ENCODE measurements around the gene SEZ6. TPM values are rescaled to one million over a fixed set of nuclear protein-coding genes. Genes with fewer than 3 reads are reported as not detected.

Gene SEZ6
- total and polyA plus RNA-seq, 10 of the 15 experiments (the other 5 are each of a cell fraction or from before 2014, with no cell fraction given) = 0.05 to 0.87 (median 0.17) TPM; not detected in 4

DNA sequence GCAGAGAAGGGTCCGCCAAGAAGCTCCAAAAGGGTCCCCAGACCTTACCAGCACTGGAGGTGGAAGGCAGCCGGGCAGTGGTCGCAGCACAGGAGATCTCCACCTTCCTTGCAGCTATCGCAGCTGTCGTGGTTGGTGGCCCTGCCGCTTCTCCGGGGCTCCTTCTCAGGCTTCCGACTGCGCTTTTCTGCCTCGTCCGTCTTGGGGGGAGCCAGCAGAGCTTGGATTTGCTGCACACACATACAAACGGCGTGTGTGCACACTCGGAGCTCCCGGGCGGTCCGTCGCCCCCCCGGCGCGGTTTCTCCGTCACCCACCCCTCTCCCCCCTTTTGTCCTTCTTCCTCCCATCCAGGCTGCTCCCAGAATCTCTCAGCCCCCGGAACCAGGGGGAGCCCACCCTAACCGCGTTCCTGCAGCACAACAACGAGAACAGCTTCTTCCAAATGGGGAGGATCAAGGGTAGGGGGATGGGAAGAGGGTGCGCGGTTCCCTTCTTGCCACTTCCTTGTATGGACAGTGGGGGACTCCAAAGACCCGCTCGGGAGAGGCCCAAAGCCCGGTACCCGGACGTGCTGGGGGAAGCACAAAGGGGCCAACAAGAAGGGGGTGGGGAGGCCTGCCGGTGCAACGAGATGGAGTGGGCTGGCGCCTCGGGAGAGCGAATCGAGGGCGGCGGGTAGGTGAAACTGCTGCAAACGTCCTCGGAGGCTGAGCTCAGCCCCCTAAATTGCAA is 55.6 kb downstream of the SEZ6 start (continued):
- TF ChIP-seq, protein P1, sequence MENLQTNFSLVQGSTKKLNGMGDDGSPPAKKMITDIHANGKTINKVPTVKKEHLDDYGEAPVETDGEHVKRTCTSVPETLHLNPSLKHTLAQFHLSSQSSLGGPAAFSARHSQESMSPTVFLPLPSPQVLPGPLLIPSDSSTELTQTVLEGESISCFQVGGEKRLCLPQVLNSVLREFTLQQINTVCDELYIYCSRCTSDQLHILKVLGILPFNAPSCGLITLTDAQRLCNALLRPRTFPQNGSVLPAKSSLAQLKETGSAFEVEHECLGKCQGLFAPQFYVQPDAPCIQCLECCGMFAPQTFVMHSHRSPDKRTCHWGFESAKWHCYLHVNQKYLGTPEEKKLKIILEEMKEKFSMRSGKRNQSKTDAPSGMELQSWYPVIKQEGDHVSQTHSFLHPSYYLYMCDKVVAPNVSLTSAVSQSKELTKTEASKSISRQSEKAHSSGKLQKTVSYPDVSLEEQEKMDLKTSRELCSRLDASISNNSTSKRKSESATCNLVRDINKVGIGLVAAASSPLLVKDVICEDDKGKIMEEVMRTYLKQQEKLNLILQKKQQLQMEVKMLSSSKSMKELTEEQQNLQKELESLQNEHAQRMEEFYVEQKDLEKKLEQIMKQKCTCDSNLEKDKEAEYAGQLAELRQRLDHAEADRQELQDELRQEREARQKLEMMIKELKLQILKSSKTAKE (IDR thresholded peaks at IDR 0.05; ENCODE audit: low read depth, poor library complexity, severe bottlenecking) = no peak
- TF ChIP-seq POLR2A (IDR thresholded peaks at IDR 0.05; ENCODE audit: low read depth, low read length) = peak; percentile 18; the same call in 1 of the 2 replicates

GRCh38 chr17:28949185-28950016 is 56.4 kb downstream of the SEZ6 start:
- Histone ChIP-seq H3K4me2 (ENCODE audit: control insufficient read depth, insufficient read depth) (peak overlapping the region; percentile 81), H3K27ac (ENCODE audit: control insufficient read depth, insufficient read depth) (peak overlapping the region; percentile 64), H3K9ac (ENCODE audit: control insufficient read depth, insufficient read depth, low read length) (peak overlapping the region; percentile 85), H3K79me2 (ENCODE audit: control insufficient read depth, insufficient read depth, low read length) (peaks cover 66% of the 10 kb centered on the region), H3K4me3 (peak overlapping the region; percentile 92), H2AFZ (ENCODE audit: control insufficient read depth, low read depth, low read length) (peak overlapping the region; percentile 64), H4K20me1 (ENCODE audit: control insufficient read depth, insufficient read depth) (no peaks in the 10 kb centered on the region), H3K9me3 (replicated peaks; ENCODE audit: control insufficient read depth, insufficient read depth, low read length) (no peaks in the 10 kb centered on the region), H3K36me3 (ENCODE audit: control insufficient read depth in 2 of 2, insufficient read depth in 2 of 2, low read length in 1 of 2) (no peaks in the 10 kb centered on the region; a peak in 2 of 4 replicates), H3K27me3 (replicated peaks in 1 of 2; ENCODE audit: control insufficient read depth in 2 of 2, insufficient read depth in 2 of 2, low read length in 1 of 2) (no peaks in the 10 kb centered on the region), H3K4me1 (ENCODE audit: control insufficient read depth, insufficient read depth, low read length) (peaks cover 17% of the 10 kb centered on the region)
- intact Hi-C loops (cut with micrococcal nuclease; ENCODE audit: unreplicated experiment) (loop anchor here (2.0 to 5.0 kb wide), 2 partner anchors 47 to 343 kb away; partner anchors contain the start of genes DHRS13 and NUFIP2), in situ Hi-C loops (cut with MboI) (loop anchor here (10.0 kb wide), 1 partner anchor 615 kb away; the partner anchor contains the start of genes IFT20 and TNFAIP1)
- WGBS (ENCODE audit: insufficient coverage, insufficient replicate concordance, low lambda C conversion rate, missing lambda C conversion rate) = 1% methylated on average over 47 of the region's 61 CpGs
- DNase-seq (ENCODE audit: low read depth, low spot score) = no peak
- ChIA-PET CTCF (interaction anchor here (0.6 to 3.8 kb wide), 17 partner anchors 8 to 306 kb away, joined by 3 to 22 read pairs (median 4); partner anchors contain the start of genes DHRS13, RPL23A and TLCD1), SMC1A (ENCODE audit: uncharacterized antibody, unreplicated experiment) (interaction anchor here (0.8 to 3.0 kb wide), 14 partner anchors 10 to 352 kb away, joined by 3 to 11 read pairs (median 3); partner anchors contain the start of genes FLOT2 and TLCD1), RAD21 (ENCODE audit: unreplicated experiment) (interaction anchor here (0.5 to 3.5 kb wide), 10 partner anchors 11 to 230 kb away, joined by 3 to 27 read pairs (median 5); partner anchors contain the start of genes FLOT2, RPL23A and TLCD1), POLR2A (interaction anchor here (0.7 to 2.9 kb wide), 17 partner anchors 23 to 374 kb away, joined by 3 to 19 read pairs (median 5); partner anchors contain the start of genes BLTP2, FLOT2, NEK8 and RPL23A)
- BruUV-seq (replicated peaks) = no TSS peak
- ATAC-seq = peak; percentile 12
- no peak for FAIRE-seq
- TF ChIP-seq RFX5 (IDR thresholded peaks at IDR 0.05; ENCODE audit: low read depth, low read length) = no peak
- TF ChIP-seq ATF7 (IDR thresholded peaks at IDR 0.05; ENCODE audit: low read depth) = no peak
- TF ChIP-seq POLR2A (IDR thresholded peaks at IDR 0.05; ENCODE audit: low read depth, low read length) = peak; percentile 65
- TF ChIP-seq ZNF592 (IDR thresholded peaks at IDR 0.05) = no peak
- TF ChIP-seq MYB (IDR thresholded peaks at IDR 0.05; ENCODE audit: borderline replicate concordance, low read depth, low read length) = no peak
- no peak for TF ChIP-seq ZNF622 (IDR thresholded peaks at IDR 0.05)
- 0 out of 2 replicates have a peak, but pooled peaks have one; percentile 1 for TF ChIP-seq CHD2 (IDR thresholded peaks at IDR 0.05; ENCODE audit: borderline replicate concordance, low read depth, low read length)
- TF ChIP-seq DPF2 (IDR thresholded peaks at IDR 0.05) = 0 out of 2 replicates have a peak, but pooled peaks have one; percentile 20
- TF ChIP-seq NR2C2 (IDR thresholded peaks at IDR 0.05; ENCODE audit: borderline replicate concordance, control insufficient read depth, insufficient read length, low read depth) = no peak
- no peak for TF ChIP-seq RAD21 (IDR thresholded peaks at IDR 0.05; ENCODE audit: insufficient read depth, low read depth, low read length)
- TF ChIP-seq NR2C1 (IDR thresholded peaks at IDR 0.05) = peak; percentile 29; the same call in 1 of the 2 replicates

All from GM12878 (cell line).